Naive thymus-derived CD4-positive, alpha-beta T cell (primary cell): Measurements from ENCODE around the gene GPC6. TPM values are rescaled to one million over a fixed set of nuclear protein-coding genes. Genes with fewer than 3 reads are reported as not detected.

Experiments
- ATAC-seq: fragments of 150-1000 bp; cut with Tn5 transposase; 2 replicates; pipeline ENCODE4 v1.10.0; 2021; ENCODE audit warnings: mild to moderate bottlenecking, moderate library complexity
- CTCF ChIA-PET: fragments of 350-600 bp; sonication (Branson Sonifier 250); formaldehyde crosslinking; loops from one replicate; lab custom pipeline; 2021; ENCODE audit warnings: antibody characterized with exemption; lab: Charles Lee
- POLR2A ChIA-PET: fragments of 350-600 bp; sonication (Branson Sonifier 250); formaldehyde crosslinking; loops from one replicate; lab custom pipeline; 2021; ENCODE audit warnings: antibody characterized with exemption, inconsistent platforms; lab: Charles Lee
- DNase-seq, 9 donors: peaks; one replicate each; pipeline versions ENCODE4 v3.0.0 to v3.0.0-alpha.2; 2020 to 2022; ENCODE audit warnings: mixed read lengths in 1 of 9
- H3K27ac ChIP-seq: one replicate; pipeline ENCODE4 v1.7.0; 2013; ENCODE audit warnings: mild to moderate bottlenecking, low read depth, low read length, moderate library complexity
- H3K27me3 ChIP-seq, 2 donors: one replicate each; pipeline ENCODE4 v1.7.0; 2013; ENCODE audit warnings: low read length in 2 of 2, mild to moderate bottlenecking in 2 of 2, moderate library complexity in 2 of 2; ENCODE audit not compliant: control insufficient read depth in 2 of 2, insufficient read depth in 2 of 2
- H3K36me3 ChIP-seq, 3 experiments: 1 replicate in 2 of 3; 2 replicates in 1 of 3; pipeline ENCODE4 v1.7.0; 2013; ENCODE audit warnings: low read length in 3 of 3, mild to moderate bottlenecking in 3 of 3, moderate library complexity in 1 of 3; ENCODE audit not compliant: insufficient read depth in 3 of 3, control insufficient read depth in 2 of 3
- H3K4me1 ChIP-seq, 2 donors: one replicate each; pipeline ENCODE4 v1.7.0; 2013; ENCODE audit warnings: low read length in 2 of 2, mild to moderate bottlenecking in 2 of 2, moderate library complexity in 1 of 2; ENCODE audit not compliant: control insufficient read depth in 2 of 2, insufficient read depth in 2 of 2
- H3K4me3 ChIP-seq: 2 replicates; pipeline ENCODE4 v1.7.0; 2013; ENCODE audit warnings: mild to moderate bottlenecking, low read length
- H3K9me3 ChIP-seq, 3 experiments: 1 replicate in 2 of 3; 2 replicates in 1 of 3; pipeline ENCODE4 v1.7.0; 2013; ENCODE audit warnings: low read length in 3 of 3; ENCODE audit not compliant: control insufficient read depth in 2 of 3
- H3K27ac Mint-ChIP-seq, 9 donors: one replicate each; pipeline ENCODE4 v1.8.0; 2020 to 2022; ENCODE audit warnings: mixed read lengths in 9 of 9, mild to moderate bottlenecking in 8 of 9, moderate library complexity in 5 of 9, inconsistent platforms in 2 of 9
- H3K27me3 Mint-ChIP-seq, 5 donors: one replicate each; pipeline ENCODE4 v1.8.0; 2021 to 2022; ENCODE audit warnings: mixed read lengths in 5 of 5, mild to moderate bottlenecking in 1 of 5
- H3K36me3 Mint-ChIP-seq, 5 donors: one replicate each; pipeline ENCODE4 v1.8.0; 2020 to 2022; ENCODE audit warnings: mixed read lengths in 5 of 5, mild to moderate bottlenecking in 3 of 5, inconsistent platforms in 1 of 5
- H3K4me1 Mint-ChIP-seq, 7 donors: one replicate each; pipeline ENCODE4 v1.8.0; 2020 to 2022; ENCODE audit warnings: mixed read lengths in 7 of 7, mild to moderate bottlenecking in 3 of 7, inconsistent platforms in 1 of 7
- H3K4me3 Mint-ChIP-seq, 10 donors: one replicate each; pipeline ENCODE4 v1.8.0; 2020 to 2022; ENCODE audit warnings: mild to moderate bottlenecking in 10 of 10, mixed read lengths in 10 of 10, moderate library complexity in 6 of 10, inconsistent platforms in 2 of 10
- H3K9me3 Mint-ChIP-seq, 11 donors: one replicate each; pipeline ENCODE4 v1.8.0; 2020 to 2022; ENCODE audit warnings: mixed read lengths in 11 of 11, mild to moderate bottlenecking in 4 of 11, inconsistent platforms in 1 of 11, moderate library complexity in 1 of 11
- intact Hi-C, 2 donors: fragments of 100-400 bp; cut with micrococcal nuclease; formaldehyde crosslinking; loops; one replicate each; pipeline ENCODE4 v1.15.1; 2023
- polyA plus RNA-seq, 2 donors: library from polyadenylated mRNA; unstranded; fragments of 300-500 nt; fragmentation: Illumina TruSeq; gene quantifications; one replicate each; pipeline ENCODE4 v1.2.3, GENCODE V29; 2021
- total RNA-seq, 6 experiments: library from RNA in 5 of 6; stranded (reverse) in 5 of 6; gene quantifications; 1 replicate in 5 of 6; 2 replicates in 1 of 6; pipeline ENCODE4 v1.2.3 and lab custom pipeline; 2021 to 2026

GPC6 gene
- total and polyA plus RNA-seq, 7 experiments from 2014 or later: not detected

GRCh38 chr13:93922063-93922855, 695.7 kb downstream of the GPC6 start:
- Histone ChIP-seq H3K27ac (no peak overlapping the region), H3K36me3 (no peaks in the 10 kb centered on the region), H3K4me1 (no peaks in the 10 kb centered on the region), H3K4me3 (no peak overlapping the region), H3K9me3 (no peaks in the 10 kb centered on the region), H3K27me3 (no peaks in the 10 kb centered on the region)
- intact Hi-C loops: loop anchor here (10.0 kb wide), 2 partner anchors 423 to 443 kb away; no protein-coding TSS in a partner anchor
- ChIA-PET CTCF (no interaction called here), POLR2A (no interaction called here)
- Mint-ChIP-seq H3K27me3 (peaks cover 0 to 26% (median 16%) of the 10 kb centered on the region in 5 donors), H3K36me3 (no peaks in the 10 kb centered on the region), H3K4me1 (peaks cover 0 to 7% (median 0%) of the 10 kb centered on the region in 7 donors), H3K9me3 (peaks cover 0 to 11% (median 0%) of the 10 kb centered on the region in 11 donors), H3K4me3 (no peak overlapping the region), H3K27ac (no peak overlapping the region)
- DNase-seq: no peak
- ATAC-seq: no peak

- H3K27me3 ChIP-seq: no peaks in the 10 kb centered on the region
- H3K36me3 Mint-ChIP-seq: no peaks in the 10 kb centered on the region
- POLR2A ChIA-PET: no interaction called here
Observed at GRCh38 chr13:93925990-93926389, 699.4 kb downstream of the GPC6 start.

GRCh38 chr13:93926425-93926824, 699.8 kb downstream of the GPC6 start:
- intact Hi-C loops: loop anchor here (10.0 kb wide), 2 partner anchors 418 to 438 kb away; no protein-coding TSS in a partner anchor
- Histone ChIP-seq H3K27ac (no peak overlapping the region), H3K36me3 (no peaks in the 10 kb centered on the region), H3K27me3 (no peaks in the 10 kb centered on the region), H3K4me3 (no peak overlapping the region), H3K4me1 (no peaks in the 10 kb centered on the region), H3K9me3 (no peaks in the 10 kb centered on the region)
- DNase-seq: no peak
- no peaks in the 10 kb centered on the region for H3K4me1 Mint-ChIP-seq
- H3K4me3 Mint-ChIP-seq: no peak overlapping the region
- H3K27ac Mint-ChIP-seq: no peak overlapping the region
- POLR2A ChIA-PET: no interaction called here
- no peaks in the 10 kb centered on the region for H3K36me3 Mint-ChIP-seq
- H3K27me3 Mint-ChIP-seq: peaks cover 0 to 24% (median 14%) of the 10 kb centered on the region in 5 donors
- CTCF ChIA-PET: no interaction called here
- H3K9me3 Mint-ChIP-seq: peaks cover 0 to 11% (median 0%) of the 10 kb centered on the region in 11 donors
- ATAC-seq: no peak

More at GRCh38 chr13:93925990-93926389, 699.4 kb downstream of the GPC6 start:
- H3K9me3 ChIP-seq: no peaks in the 10 kb centered on the region
- Mint-ChIP-seq H3K9me3 (peaks cover 0 to 13% (median 0%) of the 10 kb centered on the region in 11 donors), H3K4me3 (no peak overlapping the region), H3K27ac (no peak overlapping the region), H3K27me3 (peaks cover 0 to 23% (median 15%) of the 10 kb centered on the region in 5 donors), H3K4me1 (no peaks in the 10 kb centered on the region)
- H3K4me3 ChIP-seq: no peak overlapping the region
- DNase-seq (no peak), ATAC-seq (no peak)
- intact Hi-C loops: loop anchor here (10.0 kb wide), 2 partner anchors 419 to 439 kb away; no protein-coding TSS in a partner anchor
- no peaks in the 10 kb centered on the region for H3K4me1 ChIP-seq
- no peak overlapping the region for H3K27ac ChIP-seq
- CTCF ChIA-PET: no interaction called here
- H3K36me3 ChIP-seq: no peaks in the 10 kb centered on the region

GRCh38 chr13:93927431-93927830, 700.8 kb downstream of the GPC6 start:
- no peak overlapping the region for H3K27ac Mint-ChIP-seq
- H3K4me3 Mint-ChIP-seq: no peak overlapping the region
- H3K36me3 ChIP-seq: no peaks in the 10 kb centered on the region
- H3K4me1 ChIP-seq: no peaks in the 10 kb centered on the region
- peaks cover 0 to 14% (median 6%) of the 10 kb centered on the region in 5 donors for H3K27me3 Mint-ChIP-seq
- no peak overlapping the region for H3K4me3 ChIP-seq
- intact Hi-C loops: loop anchor here (10.0 kb wide), 2 partner anchors 417 to 437 kb away; no protein-coding TSS in a partner anchor
- POLR2A ChIA-PET: no interaction called here
- H3K9me3 ChIP-seq: no peaks in the 10 kb centered on the region
- ATAC-seq (no peak), DNase-seq (no peak)
- no peaks in the 10 kb centered on the region for H3K4me1 Mint-ChIP-seq
- CTCF ChIA-PET: no interaction called here
- H3K27ac ChIP-seq: no peak overlapping the region
- H3K27me3 ChIP-seq: no peaks in the 10 kb centered on the region
- H3K36me3 Mint-ChIP-seq: no peaks in the 10 kb centered on the region
- H3K9me3 Mint-ChIP-seq: peaks cover 0 to 11% (median 0%) of the 10 kb centered on the region in 11 donors

- peaks cover 0 to 11% (median 0%) of the 10 kb centered on the region in 11 donors for H3K9me3 Mint-ChIP-seq
- DNase-seq: no peak
- ChIA-PET POLR2A (no interaction called here), CTCF (no interaction called here)
- H3K4me1 Mint-ChIP-seq: no peaks in the 10 kb centered on the region
- H3K36me3 Mint-ChIP-seq: no peaks in the 10 kb centered on the region
- no peak overlapping the region for H3K27ac ChIP-seq
- no peaks in the 10 kb centered on the region for H3K9me3 ChIP-seq
- intact Hi-C loops: no loop called here
- H3K36me3 ChIP-seq: no peaks in the 10 kb centered on the region
- no peak overlapping the region for H3K4me3 ChIP-seq
- no peak overlapping the region for H3K4me3 Mint-ChIP-seq
- H3K27ac Mint-ChIP-seq: no peak overlapping the region
- H3K4me1 ChIP-seq: no peaks in the 10 kb centered on the region
- no peak for ATAC-seq
- no peaks in the 10 kb centered on the region for H3K27me3 ChIP-seq
- H3K27me3 Mint-ChIP-seq: peaks cover 0 to 13% (median 0%) of the 10 kb centered on the region in 5 donors
Observed at GRCh38 chr13:93932901-93933300, 706.3 kb downstream of the GPC6 start.

- Histone ChIP-seq H3K36me3 (no peaks in the 10 kb centered on the region), H3K27me3 (no peaks in the 10 kb centered on the region), H3K9me3 (no peaks in the 10 kb centered on the region), H3K27ac (no peak overlapping the region), H3K4me3 (no peak overlapping the region), H3K4me1 (no peaks in the 10 kb centered on the region)
- ChIA-PET CTCF (no interaction called here), POLR2A (no interaction called here)
- Mint-ChIP-seq H3K4me3 (no peak overlapping the region), H3K27me3 (peaks cover 0 to 10% (median 0%) of the 10 kb centered on the region in 5 donors), H3K36me3 (no peaks in the 10 kb centered on the region), H3K9me3 (peaks cover 0 to 1% (median 0%) of the 10 kb centered on the region in 11 donors), H3K4me1 (no peaks in the 10 kb centered on the region), H3K27ac (no peak overlapping the region)
- intact Hi-C loops: no loop called here
- ATAC-seq: no peak
- no peak for DNase-seq
Observed at GRCh38 chr13:93936901-93937300, 710.3 kb downstream of the GPC6 start.
